ENCODE measurements around the gene SHANK2. TPM values are rescaled to one million over a fixed set of nuclear protein-coding genes. Genes with fewer than 3 reads are reported as not detected.

Gene SHANK2
- total RNA-seq, 2 donors from 2014 or later = 0.12 to 0.28 TPM

DNA sequence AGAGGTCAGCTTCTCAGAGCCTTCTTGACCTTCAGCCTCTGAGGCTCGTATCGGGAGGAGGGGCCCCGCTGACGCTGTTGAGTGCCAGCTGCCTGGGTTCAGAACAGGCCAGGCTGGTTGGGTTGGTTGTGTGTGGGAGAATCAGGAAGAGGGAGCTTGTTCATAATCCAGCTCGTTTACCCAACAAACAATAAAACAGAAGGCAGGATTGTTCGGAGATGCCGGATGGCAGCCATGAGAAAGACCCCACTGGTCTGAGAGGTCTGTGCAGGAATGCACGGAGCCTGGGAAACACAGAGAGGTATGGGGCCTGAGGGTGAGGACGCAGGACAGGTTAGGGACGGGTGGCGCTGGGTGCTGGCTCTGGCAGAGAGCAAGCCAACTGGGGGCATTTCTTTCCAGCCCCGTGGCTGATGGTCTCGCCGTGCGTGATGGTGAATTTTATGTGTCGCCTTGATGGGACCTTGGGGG is 31.6 kb upstream of the SHANK2 start:
- DNase-seq = no peak
- Mint-ChIP-seq H3K27me3 (ENCODE audit: low read depth) (no peaks in the 10 kb centered on the region), H3K9me3 (no peaks in the 10 kb centered on the region), H3K4me3 (no peak overlapping the region), H3K27ac (no peak overlapping the region), H3K4me1 (ENCODE audit: low read depth) (no peaks in the 10 kb centered on the region), H3K36me3 (ENCODE audit: insufficient read depth in 2 of 2) (no peaks in the 10 kb centered on the region)
- ATAC-seq (replicated peaks in 1 of 2) = no peak

DNA sequence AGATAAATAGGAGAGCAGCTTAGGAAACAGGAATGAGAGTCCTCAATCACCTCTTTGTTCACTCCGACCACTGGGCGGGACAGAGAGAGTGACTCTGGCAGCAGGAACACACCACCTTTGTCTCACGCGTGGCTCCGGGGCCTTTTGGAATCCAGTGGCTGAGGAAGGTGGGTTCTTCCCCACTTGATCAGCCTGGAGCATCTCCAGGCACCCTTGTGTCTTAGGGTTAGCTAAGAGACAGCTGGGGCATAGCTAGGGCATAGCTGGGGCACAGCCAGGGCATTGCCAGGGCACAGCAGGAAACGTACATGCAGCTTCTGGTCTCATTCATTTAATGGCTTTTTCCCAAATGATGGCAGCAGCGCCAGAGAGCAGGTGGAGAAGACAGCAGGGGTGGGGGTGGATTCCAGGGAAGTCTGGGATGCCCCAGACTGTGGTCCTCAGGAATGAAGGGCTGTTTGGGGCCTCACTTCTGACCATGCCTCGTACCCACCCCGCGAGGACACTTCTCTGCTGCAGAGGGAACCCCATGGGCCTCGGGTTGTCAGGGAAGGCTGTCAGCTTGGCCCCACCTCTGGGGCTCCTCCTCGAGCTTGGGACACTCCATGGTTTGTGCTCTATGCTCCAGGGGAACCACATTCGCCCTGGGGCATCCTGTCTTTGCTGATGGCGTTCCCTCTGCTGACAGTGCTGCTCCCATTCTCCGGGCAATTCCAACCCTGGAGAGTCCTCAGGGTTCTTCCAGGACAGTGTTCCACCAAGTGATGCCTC is 30.4 kb upstream of the SHANK2 start:
- ATAC-seq (replicated peaks in 1 of 2) = no peak
- H3K27me3 Mint-ChIP-seq (ENCODE audit: low read depth) = no peaks in the 10 kb centered on the region

GRCh38 chr11:71281831-71282230 is 29.5 kb upstream of the SHANK2 start:
- Mint-ChIP-seq H3K4me3 (no peak overlapping the region), H3K4me1 (ENCODE audit: low read depth) (no peaks in the 10 kb centered on the region), H3K27me3 (ENCODE audit: low read depth) (no peaks in the 10 kb centered on the region), H3K36me3 (ENCODE audit: insufficient read depth in 2 of 2) (no peaks in the 10 kb centered on the region), H3K27ac (no peak overlapping the region), H3K9me3 (no peaks in the 10 kb centered on the region)
- ATAC-seq (replicated peaks in 1 of 2) = no peak
- no peak for DNase-seq

More for the DNA sequence above, 30.4 kb upstream of the SHANK2 start:
- H3K4me1 Mint-ChIP-seq (ENCODE audit: low read depth) = no peaks in the 10 kb centered on the region
- DNase-seq = no peak
- no peaks in the 10 kb centered on the region for H3K9me3 Mint-ChIP-seq
- H3K4me3 Mint-ChIP-seq = no peak overlapping the region
- H3K27ac Mint-ChIP-seq = no peak overlapping the region
- no peaks in the 10 kb centered on the region for H3K36me3 Mint-ChIP-seq (ENCODE audit: insufficient read depth in 2 of 2)

- ATAC-seq (replicated peaks in 1 of 2) (no peak), DNase-seq (no peak)
- H3K4me1 Mint-ChIP-seq (ENCODE audit: low read depth) = no peaks in the 10 kb centered on the region
- H3K27me3 Mint-ChIP-seq (ENCODE audit: low read depth) = no peaks in the 10 kb centered on the region
- no peaks in the 10 kb centered on the region for H3K9me3 Mint-ChIP-seq
- H3K27ac Mint-ChIP-seq = no peak overlapping the region
- no peaks in the 10 kb centered on the region for H3K36me3 Mint-ChIP-seq (ENCODE audit: insufficient read depth in 2 of 2)
- no peak overlapping the region for H3K4me3 Mint-ChIP-seq
Observed at GRCh38 chr11:71281204-71281603, 28.8 kb upstream of the SHANK2 start.

GRCh38 chr11:71279916-71280645 is 27.7 kb upstream of the SHANK2 start:
- Mint-ChIP-seq H3K36me3 (ENCODE audit: insufficient read depth in 2 of 2) (no peaks in the 10 kb centered on the region), H3K9me3 (no peaks in the 10 kb centered on the region), H3K27me3 (ENCODE audit: low read depth) (no peaks in the 10 kb centered on the region), H3K4me3 (no peak overlapping the region), H3K4me1 (ENCODE audit: low read depth) (no peaks in the 10 kb centered on the region), H3K27ac (no peak overlapping the region)
- no peak for ATAC-seq (replicated peaks in 1 of 2)
- no peak for DNase-seq

DNA sequence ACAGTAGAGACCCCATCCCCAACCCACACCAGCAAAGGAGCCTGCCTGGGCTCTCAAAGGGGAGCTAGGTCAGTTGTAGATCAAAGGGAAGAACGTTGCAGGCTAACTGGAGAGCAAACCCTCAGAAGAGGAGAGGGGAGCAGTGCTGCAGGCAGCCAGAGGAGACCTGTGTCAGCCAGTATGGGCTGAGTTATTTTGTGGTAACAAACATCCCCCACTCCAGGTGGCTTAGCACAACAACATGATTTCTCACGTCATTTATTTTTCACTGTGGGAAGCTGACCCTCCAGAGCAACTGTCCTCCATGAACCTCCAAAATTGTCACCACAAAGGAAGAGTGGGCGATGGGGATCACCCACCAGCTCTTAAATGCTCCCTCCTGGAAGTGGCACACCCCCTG is 19.8 kb upstream of the SHANK2 start:
- Mint-ChIP-seq H3K9me3 (peaks cover 4 to 7% of the 10 kb centered on the region in 2 donors), H3K4me1 (ENCODE audit: low read depth) (no peaks in the 10 kb centered on the region), H3K36me3 (ENCODE audit: insufficient read depth in 2 of 2) (peaks cover 0 to 6% of the 10 kb centered on the region in 2 donors), H3K27ac (no peak overlapping the region), H3K4me3 (no peak overlapping the region), H3K27me3 (ENCODE audit: low read depth) (no peaks in the 10 kb centered on the region)
- DNase-seq (no peak), ATAC-seq (replicated peaks in 1 of 2) (no peak)

- DNase-seq (no peak), ATAC-seq (replicated peaks in 1 of 2) (no peak)
- no peak overlapping the region for H3K4me3 Mint-ChIP-seq
- H3K27me3 Mint-ChIP-seq (ENCODE audit: low read depth) = peaks cover 9% of the 10 kb centered on the region
- no peak overlapping the region for H3K27ac Mint-ChIP-seq
- no peaks in the 10 kb centered on the region for H3K4me1 Mint-ChIP-seq (ENCODE audit: low read depth)
- peaks cover 4 to 7% of the 10 kb centered on the region in 2 donors for H3K9me3 Mint-ChIP-seq
- H3K36me3 Mint-ChIP-seq (ENCODE audit: insufficient read depth in 2 of 2) = peaks cover 0 to 6% of the 10 kb centered on the region in 2 donors
Observed at GRCh38 chr11:71269603-71270511, 17.5 kb upstream of the SHANK2 start.

- Mint-ChIP-seq H3K27me3 (ENCODE audit: low read depth) (peaks cover 9% of the 10 kb centered on the region), H3K4me1 (ENCODE audit: low read depth) (no peaks in the 10 kb centered on the region), H3K27ac (no peak overlapping the region), H3K9me3 (peaks cover 2 to 3% of the 10 kb centered on the region in 2 donors), H3K4me3 (no peak overlapping the region), H3K36me3 (ENCODE audit: insufficient read depth in 2 of 2) (no peaks in the 10 kb centered on the region)
- no peak for DNase-seq
- no peak for ATAC-seq (replicated peaks in 1 of 2)
Observed at GRCh38 chr11:71268706-71269321, 16.4 kb upstream of the SHANK2 start.

DNA sequence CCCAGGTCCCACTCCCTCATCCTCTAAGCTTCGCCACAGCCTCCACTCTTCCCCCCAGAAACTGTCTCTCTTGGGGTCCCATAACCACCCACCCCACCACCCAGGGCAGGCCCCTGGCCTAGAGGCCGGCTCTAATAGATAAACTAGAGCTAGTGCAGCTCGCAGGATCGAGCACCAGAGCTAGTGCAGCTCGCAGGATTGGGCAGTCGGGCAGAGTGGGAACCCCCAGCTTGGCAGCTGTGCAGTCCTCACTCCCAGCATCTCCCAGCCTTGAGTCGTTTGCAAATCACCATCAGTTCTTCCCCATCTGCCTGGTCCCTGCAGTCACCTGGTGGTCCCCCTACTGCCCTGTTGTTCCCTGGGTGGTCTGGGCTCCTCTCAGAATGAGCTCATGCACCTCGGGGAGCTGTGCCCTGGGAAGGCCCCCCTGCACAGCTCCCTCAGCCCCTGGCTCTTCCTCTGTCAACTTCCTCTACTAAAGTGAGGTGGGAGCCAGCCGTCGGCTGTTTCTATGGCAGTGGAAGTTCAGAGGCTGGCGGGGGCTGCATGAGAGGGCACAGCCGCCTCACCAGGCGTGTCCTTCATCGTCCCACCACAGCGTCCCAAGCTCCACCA is 15.5 kb upstream of the SHANK2 start:
- H3K27ac Mint-ChIP-seq = no peak overlapping the region
- ATAC-seq (replicated peaks in 1 of 2) (no peak), DNase-seq (no peak)
- H3K4me1 Mint-ChIP-seq (ENCODE audit: low read depth) = no peaks in the 10 kb centered on the region
- no peaks in the 10 kb centered on the region for H3K36me3 Mint-ChIP-seq (ENCODE audit: insufficient read depth in 2 of 2)
- no peak overlapping the region for H3K4me3 Mint-ChIP-seq
- peaks cover 9% of the 10 kb centered on the region for H3K27me3 Mint-ChIP-seq (ENCODE audit: low read depth)
- H3K9me3 Mint-ChIP-seq = peaks cover 0 to 2% of the 10 kb centered on the region in 2 donors

GRCh38 chr11:71266114-71266833 is 13.9 kb upstream of the SHANK2 start:
- H3K36me3 Mint-ChIP-seq (ENCODE audit: insufficient read depth in 2 of 2) = no peaks in the 10 kb centered on the region
- peaks cover 9% of the 10 kb centered on the region for H3K27me3 Mint-ChIP-seq (ENCODE audit: low read depth)
- no peak for DNase-seq
- no peak for ATAC-seq (replicated peaks in 1 of 2)
- H3K9me3 Mint-ChIP-seq = no peaks in the 10 kb centered on the region
- no peak overlapping the region for H3K4me3 Mint-ChIP-seq
- H3K4me1 Mint-ChIP-seq (ENCODE audit: low read depth) = no peaks in the 10 kb centered on the region
- H3K27ac Mint-ChIP-seq = no peak overlapping the region

GRCh38 chr11:71265559-71266092 is 13.2 kb upstream of the SHANK2 start:
- no peak for DNase-seq
- peaks cover 9% of the 10 kb centered on the region for H3K27me3 Mint-ChIP-seq (ENCODE audit: low read depth)
- no peak for ATAC-seq (replicated peaks in 1 of 2)
- no peaks in the 10 kb centered on the region for H3K4me1 Mint-ChIP-seq (ENCODE audit: low read depth)
- H3K9me3 Mint-ChIP-seq = no peaks in the 10 kb centered on the region
- H3K36me3 Mint-ChIP-seq (ENCODE audit: insufficient read depth in 2 of 2) = no peaks in the 10 kb centered on the region
- no peak overlapping the region for H3K4me3 Mint-ChIP-seq
- H3K27ac Mint-ChIP-seq = no peak overlapping the region

Data from activated T-cell treated with anti-CD3 and anti-CD28 coated beads, Interleukin-2, amount 50 U/mL, for 72 hours (primary cell).